AG09309 (cell line): ENCODE data around the gene UBE2QL1.
"Not testable (repeated sequence)": the region's sequence is repeated elsewhere in the genome, so short reads cannot be mapped to it uniquely, and the experiment has no call there.

ENCODE experiments used
- DNase-seq: peaks from one replicate; pipeline ENCODE4 v3.0.0-alpha.2; 2010; ENCODE audit warnings: low read depth
- H3K4me3 ChIP-seq: 2 replicates; pipeline ENCODE4 v1.5.1; 2011; ENCODE audit warnings: mild to moderate bottlenecking, low read depth, low read length, moderate library complexity; ENCODE audit not compliant: control insufficient read depth
- TF ChIP-seq, protein P1 (sequence below): IDR thresholded peaks from 2 replicates; pipeline ENCODE4 v1.5.1; 2011; ENCODE audit warnings: mild to moderate bottlenecking, low read depth, low read length, inconsistent platforms; ENCODE audit not compliant: insufficient read depth, control insufficient read depth; ENCODE audit errors: missing control alignments

UBE2QL1 gene

GRCh38 chr5:6505783-6506557 is 57.3 kb downstream of the UBE2QL1 start:
- H3K4me3 ChIP-seq: no peak overlapping the region
- TF ChIP-seq, protein P1, sequence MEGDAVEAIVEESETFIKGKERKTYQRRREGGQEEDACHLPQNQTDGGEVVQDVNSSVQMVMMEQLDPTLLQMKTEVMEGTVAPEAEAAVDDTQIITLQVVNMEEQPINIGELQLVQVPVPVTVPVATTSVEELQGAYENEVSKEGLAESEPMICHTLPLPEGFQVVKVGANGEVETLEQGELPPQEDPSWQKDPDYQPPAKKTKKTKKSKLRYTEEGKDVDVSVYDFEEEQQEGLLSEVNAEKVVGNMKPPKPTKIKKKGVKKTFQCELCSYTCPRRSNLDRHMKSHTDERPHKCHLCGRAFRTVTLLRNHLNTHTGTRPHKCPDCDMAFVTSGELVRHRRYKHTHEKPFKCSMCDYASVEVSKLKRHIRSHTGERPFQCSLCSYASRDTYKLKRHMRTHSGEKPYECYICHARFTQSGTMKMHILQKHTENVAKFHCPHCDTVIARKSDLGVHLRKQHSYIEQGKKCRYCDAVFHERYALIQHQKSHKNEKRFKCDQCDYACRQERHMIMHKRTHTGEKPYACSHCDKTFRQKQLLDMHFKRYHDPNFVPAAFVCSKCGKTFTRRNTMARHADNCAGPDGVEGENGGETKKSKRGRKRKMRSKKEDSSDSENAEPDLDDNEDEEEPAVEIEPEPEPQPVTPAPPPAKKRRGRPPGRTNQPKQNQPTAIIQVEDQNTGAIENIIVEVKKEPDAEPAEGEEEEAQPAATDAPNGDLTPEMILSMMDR: no peak
- DNase-seq: no peak

DNA sequence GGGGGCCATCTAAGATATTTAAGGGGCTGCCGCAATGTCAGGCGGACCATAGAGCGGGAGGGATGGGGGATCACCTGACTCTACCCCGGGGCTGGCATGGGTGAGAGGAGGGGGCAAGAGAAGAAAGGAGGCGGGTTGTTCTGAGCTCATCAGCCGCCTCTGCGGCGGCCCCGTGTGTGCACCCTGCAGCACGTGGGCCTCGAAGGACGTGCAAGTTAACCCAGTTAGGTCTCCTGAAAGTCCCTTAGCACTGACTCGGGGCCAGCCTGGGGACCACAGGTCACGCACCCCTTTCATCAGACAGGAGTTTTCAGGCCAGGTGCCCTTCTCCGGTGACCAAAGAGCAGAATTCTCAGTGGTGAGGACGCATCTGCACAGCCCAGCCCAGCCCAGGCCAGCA is 58.0 kb downstream of the UBE2QL1 start:
- no peak overlapping the region for H3K4me3 ChIP-seq
- DNase-seq: no peak
- TF ChIP-seq, protein P1: no peak

GRCh38 chr5:6508931-6509330 is 60.3 kb downstream of the UBE2QL1 start:
- no peak for DNase-seq
- TF ChIP-seq, protein P1: no peak
- H3K4me3 ChIP-seq: no peak overlapping the region

DNA sequence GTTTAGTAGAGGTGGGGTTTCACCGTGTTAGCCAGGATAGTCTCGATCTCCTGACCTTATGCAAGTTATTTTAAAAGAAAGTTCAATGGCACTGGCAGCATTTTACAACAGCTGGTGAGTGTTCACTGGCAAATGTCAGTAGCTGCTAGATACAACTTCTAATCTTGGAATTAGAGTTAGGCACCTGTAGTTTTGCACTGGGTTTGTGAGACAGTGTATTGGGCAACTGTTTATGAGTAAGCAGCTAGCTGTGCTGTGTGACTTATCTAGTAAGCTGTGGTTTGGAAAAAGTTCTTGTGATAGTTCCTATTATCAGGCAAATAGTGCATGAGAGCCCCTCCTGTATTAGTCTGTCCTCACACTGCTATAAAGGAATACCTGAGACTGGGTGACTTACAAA is 61.5 kb downstream of the UBE2QL1 start:
- TF ChIP-seq, protein P1: no peak
- DNase-seq: no peak
- H3K4me3 ChIP-seq: no peak overlapping the region

DNA sequence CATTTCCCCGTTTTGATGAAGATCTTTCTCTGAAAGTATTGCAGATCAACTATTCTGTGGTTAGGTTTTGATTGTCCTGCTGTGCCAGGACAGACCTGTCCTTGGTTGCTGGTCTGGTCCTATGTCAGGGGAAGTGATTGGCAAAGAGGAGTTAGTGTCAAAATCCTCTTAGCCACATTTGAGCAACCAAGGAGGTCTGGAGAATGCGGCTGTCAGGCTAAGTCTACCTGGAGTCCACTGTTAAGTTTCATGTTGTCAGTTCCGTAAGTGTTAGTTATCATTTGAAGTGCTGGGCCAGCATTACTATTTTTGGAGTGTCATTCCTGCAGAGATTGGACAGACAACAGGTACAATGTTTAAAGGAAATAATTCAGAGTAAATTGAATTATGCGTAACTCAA is 62.3 kb downstream of the UBE2QL1 start:
- no peak overlapping the region for H3K4me3 ChIP-seq
- DNase-seq: no peak
- TF ChIP-seq, protein P1: no peak

DNA sequence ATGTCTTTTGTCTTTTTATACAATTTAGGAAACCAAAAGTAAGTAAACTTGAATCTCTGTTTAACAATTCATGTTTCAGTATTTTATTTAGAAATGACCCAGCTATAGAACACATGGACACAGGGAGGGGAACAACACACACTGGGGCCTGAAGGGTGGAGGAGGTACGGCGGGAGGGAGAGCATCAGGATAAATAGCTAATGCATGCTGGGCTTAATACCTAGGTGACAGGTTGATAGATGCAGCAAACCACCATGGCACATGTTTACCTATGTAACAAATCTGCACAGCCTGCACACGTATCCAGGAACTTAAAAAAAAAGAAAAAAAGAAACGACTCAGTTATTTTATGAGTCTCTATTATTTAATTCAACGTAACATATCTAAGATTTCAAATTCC is 67.2 kb downstream of the UBE2QL1 start:
- not testable (repeated sequence) for H3K4me3 ChIP-seq, DNase-seq

DNA sequence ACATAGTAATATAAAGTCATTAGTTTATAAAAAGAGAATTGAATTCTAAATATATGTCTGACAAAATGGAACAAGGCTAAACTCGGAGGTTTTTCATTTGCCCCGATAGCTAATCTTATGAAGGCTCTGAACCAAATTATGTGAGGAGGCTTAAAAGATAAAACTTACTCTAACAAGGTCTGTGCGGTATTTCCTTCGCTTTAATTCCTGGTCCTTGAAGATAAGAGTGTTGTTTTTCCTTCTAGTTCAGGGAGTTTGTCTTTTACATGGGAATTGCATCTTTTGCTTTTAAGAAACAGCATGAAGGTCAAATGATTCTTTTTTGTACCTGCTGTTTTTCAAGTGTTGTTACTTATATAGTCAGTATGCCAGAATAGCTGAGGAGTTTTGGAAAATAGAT is 68.2 kb downstream of the UBE2QL1 start:
- no peak for DNase-seq
- no peak overlapping the region for H3K4me3 ChIP-seq
- TF ChIP-seq, protein P1: no peak
